IMR-90 (cell line): ENCODE data around the gene FAM193A. TPM values are rescaled to one million over a fixed set of nuclear protein-coding genes. Genes with fewer than 3 reads are reported as not detected.

ENCODE experiments used
- ATAC-seq: fragments of 200-7000 bp; cut with Tn5 transposase; 2 replicates; pipeline ENCODE4 v1.9.1; 2020; ENCODE audit warnings: low read depth, mild to moderate bottlenecking, moderate library complexity
- BruUV-seq: library from RNA; stranded (reverse); fragments of 400-500 nt; replicated peaks from 2 replicates; lab custom pipeline; 2021; lab: Mats Ljungman, UMichigan
- CTCF ChIA-PET: fragments of 300-600 bp; formaldehyde crosslinking; extraction: SDS; loops from one replicate; lab custom pipeline; 2021; ENCODE audit warnings: antibody characterized with exemption; lab: Yijun Ruan, JAX
- POLR2A ChIA-PET: fragments of 300-600 bp; sonication (Branson Sonifier 250); formaldehyde crosslinking; loops from one replicate; lab custom pipeline; 2022; ENCODE audit warnings: antibody characterized with exemption; ENCODE audit not compliant: unreplicated experiment; lab: Charles Lee
- DNase-seq: peaks from one replicate; pipeline ENCODE4 v3.0.0; 2013
- H2AFZ ChIP-seq: replicated peaks from 2 replicates; pipeline ENCODE3; 2013; ENCODE audit warnings: low read length, mild to moderate bottlenecking; ENCODE audit not compliant: poor library complexity
- H2AK5ac ChIP-seq: 2 replicates; pipeline ENCODE4 v1.6.1; 2013; ENCODE audit warnings: low read depth, low read length, inconsistent platforms
- H2AK9ac ChIP-seq: replicated peaks from 2 replicates; pipeline ENCODE3; 2013; ENCODE audit warnings: mild to moderate bottlenecking, low read depth, low read length, moderate library complexity; ENCODE audit not compliant: poor library complexity
- H2BK120ac ChIP-seq: 2 replicates; pipeline ENCODE4 v1.6.1; 2013; ENCODE audit warnings: low read depth, low read length, inconsistent platforms
- H2BK15ac ChIP-seq: 3 replicates; pipeline ENCODE4 v1.6.1; 2013; ENCODE audit warnings: low read depth, low read length, inconsistent platforms
- H2BK20ac ChIP-seq: 2 replicates; pipeline ENCODE4 v1.6.1; 2013; ENCODE audit warnings: low read depth, mild to moderate bottlenecking, inconsistent platforms, low read length, moderate library complexity
- H2BK5ac ChIP-seq: 2 replicates; pipeline ENCODE4 v1.6.1; 2013; ENCODE audit warnings: mild to moderate bottlenecking, low read depth, low read length, inconsistent platforms; ENCODE audit not compliant: poor library complexity, severe bottlenecking
- H3K14ac ChIP-seq: replicated peaks from 2 replicates; pipeline ENCODE4 v1.6.1; 2013; ENCODE audit warnings: low read depth, low read length, inconsistent platforms
- H3K18ac ChIP-seq: 2 replicates; pipeline ENCODE4 v1.6.1; 2013; ENCODE audit warnings: low read depth, low read length, control low read depth
- H3K23ac ChIP-seq: 2 replicates; pipeline ENCODE4 v1.6.1; 2013; ENCODE audit warnings: low read depth, low read length, inconsistent platforms
- H3K27ac ChIP-seq: 2 replicates; pipeline ENCODE4 v1.5.1; 2013; ENCODE audit warnings: mild to moderate bottlenecking, control low read depth, low read length; ENCODE audit not compliant: insufficient read depth
- H3K27me3 ChIP-seq: 2 replicates; pipeline ENCODE4 v1.6.1; 2013; ENCODE audit warnings: low read length; ENCODE audit not compliant: control insufficient read depth, insufficient read depth
- H3K36me3 ChIP-seq: 2 replicates; pipeline ENCODE4 v1.6.1; 2013; ENCODE audit warnings: low read length, mixed read lengths; ENCODE audit not compliant: control insufficient read depth, insufficient read depth
- H3K4ac ChIP-seq: 2 replicates; pipeline ENCODE4 v1.6.1; 2013; ENCODE audit warnings: low read depth, low read length, inconsistent platforms
- H3K4me1 ChIP-seq: 2 replicates; pipeline ENCODE4 v1.6.1; 2013; ENCODE audit warnings: low read length, mixed read lengths; ENCODE audit not compliant: control insufficient read depth, insufficient read depth
- H3K4me2 ChIP-seq: 2 replicates; pipeline ENCODE4 v1.6.1; 2013; ENCODE audit warnings: low read depth, mild to moderate bottlenecking, control low read depth, low read length, moderate library complexity
- H3K4me3 ChIP-seq: 2 replicates; pipeline ENCODE4 v1.5.1; 2013; ENCODE audit warnings: low read depth, mild to moderate bottlenecking, control low read depth, low read length, moderate library complexity; ENCODE audit not compliant: insufficient read depth
- H3K56ac ChIP-seq: 2 replicates; pipeline ENCODE4 v1.6.1; 2013; ENCODE audit warnings: low read length, inconsistent platforms; ENCODE audit not compliant: insufficient read depth; ENCODE audit errors: extremely low read depth
- H3K79me1 ChIP-seq, 2 experiments: 2 replicates each; pipeline ENCODE4 v1.6.1; 2013; ENCODE audit warnings: low read length in 2 of 2, inconsistent platforms in 1 of 2, low read depth in 1 of 2
- H3K9ac ChIP-seq: 2 replicates; pipeline ENCODE4 v1.6.1; 2013; ENCODE audit warnings: low read depth, low read length, control low read depth
- H3K9me1 ChIP-seq: 2 replicates; pipeline ENCODE4 v1.6.1; 2013; ENCODE audit warnings: low read length, inconsistent platforms; ENCODE audit not compliant: insufficient read depth
- H3K9me3 ChIP-seq: 2 replicates; pipeline ENCODE4 v1.6.1; 2013; ENCODE audit warnings: low read length; ENCODE audit not compliant: control insufficient read depth, insufficient read depth
- H4K20me1 ChIP-seq: 2 replicates; pipeline ENCODE4 v1.6.1; 2013; ENCODE audit warnings: low read length, inconsistent platforms; ENCODE audit not compliant: insufficient read depth
- H4K5ac ChIP-seq: 2 replicates; pipeline ENCODE4 v1.6.1; 2013; ENCODE audit warnings: mild to moderate bottlenecking, low read depth, low read length, control low read depth
- H4K8ac ChIP-seq, 2 experiments: 2 replicates each; pipeline ENCODE4 v1.6.1; 2013; ENCODE audit warnings: low read depth in 2 of 2, low read length in 2 of 2, control low read depth in 1 of 2, inconsistent platforms in 1 of 2
- H4K91ac ChIP-seq: 2 replicates; pipeline ENCODE4 v1.6.1; 2013; ENCODE audit warnings: low read depth, low read length, inconsistent platforms; ENCODE audit not compliant: insufficient read depth
- BHLHE40 ChIP-seq: fragments of 150-350 bp; IDR thresholded peaks from 2 replicates; pipeline ENCODE4 v1.6.1; 2016; ENCODE audit warnings: mild to moderate bottlenecking, low read depth, low read length
- CHD1 ChIP-seq: IDR thresholded peaks from 2 replicates; pipeline ENCODE4 v1.6.1; 2012; ENCODE audit warnings: low read depth, low read length, improper control_type of control experiment
- CTCF ChIP-seq: conservative IDR thresholded peaks from 2 replicates; pipeline ENCODE4 v1.5.1; 2012; ENCODE audit warnings: mild to moderate bottlenecking, low read depth, low read length, improper control_type of control experiment
- ELK1 ChIP-seq: fragments of 150-350 bp; IDR thresholded peaks from 2 replicates; pipeline ENCODE4 v1.6.1; 2016; ENCODE audit warnings: low read depth, mild to moderate bottlenecking, low read length, moderate library complexity, borderline replicate concordance
- FOS ChIP-seq: fragments of 150-350 bp; IDR thresholded peaks from 2 replicates; pipeline ENCODE4 v1.6.1; 2016; ENCODE audit warnings: low read depth, low read length
- MAFK ChIP-seq: IDR thresholded peaks from 2 replicates; pipeline ENCODE4 v1.6.1; 2012; ENCODE audit warnings: low read depth, low read length, improper control_type of control experiment
- NFE2L2 ChIP-seq: fragments of 150-350 bp; IDR thresholded peaks from 2 replicates; pipeline ENCODE4 v1.6.1; 2016; ENCODE audit warnings: low read depth, mild to moderate bottlenecking, low read length
- POLR2A ChIP-seq: IDR thresholded peaks from 2 replicates; pipeline ENCODE4 v1.6.1; 2012; ENCODE audit warnings: mild to moderate bottlenecking, low read depth, low read length
- RAD21 ChIP-seq: IDR thresholded peaks from 2 replicates; pipeline ENCODE4 v1.6.1; 2012; ENCODE audit warnings: low read length, improper control_type of control experiment
- RFX5 ChIP-seq: IDR thresholded peaks from 2 replicates; pipeline ENCODE4 v1.8.0; 2012; ENCODE audit warnings: low read depth, mild to moderate bottlenecking, low read length, moderate library complexity
- SMC3 ChIP-seq: fragments of 150-350 bp; IDR thresholded peaks from 2 replicates; pipeline ENCODE4 v1.6.1; 2016; ENCODE audit warnings: low read depth, mild to moderate bottlenecking, antibody characterized with exemption, low read length, moderate library complexity
- USF2 ChIP-seq: fragments of 150-350 bp; IDR thresholded peaks from 2 replicates; pipeline ENCODE4 v1.6.1; 2017; ENCODE audit warnings: mild to moderate bottlenecking, antibody characterized with exemption, low read length, low read depth
- WGBS, 2 experiments: methylation state at CpG; one replicate each; pipeline versions ENCODE4 v1.1.5 to v1.1.7; 2013; ENCODE audit warnings: missing lambda C conversion rate in 2 of 2; ENCODE audit not compliant: insufficient read length in 1 of 2; ENCODE audit errors: extremely low coverage in 2 of 2; 5-methylcytosine and 5-hydroxymethylcytosine counted together
- dilution Hi-C: fragments of 300-500 bp; cut with HindIII; formaldehyde crosslinking; loops from one replicate; pipeline ENCODE4 v1.14.3; 2018; ENCODE audit warnings: low sequenced_read_pairs; ENCODE audit not compliant: unreplicated experiment
- in situ Hi-C: fragments of 300-500 bp; cut with MboI; formaldehyde crosslinking; loops from 3 replicates; pipeline ENCODE4 v1.14.3; 2019; ENCODE audit warnings: low sequenced_read_pairs, inconsistent platforms, mixed read lengths
- intact Hi-C: fragments of 100-400 bp; cut with micrococcal nuclease; formaldehyde crosslinking; loops from 2 replicates; pipeline ENCODE4 v1.10.0; 2022
- polyA plus RNA-seq, 3 experiments: library from polyadenylated mRNA; depleted of rRNA; stranded (reverse); fragments of >200 nt; gene quantifications; 2 replicates each; pipeline ENCODE4 v1.2.3, GENCODE V29; 2012; ENCODE audit warnings: low replicate concordance in 1 of 3
- total RNA-seq: library from RNA; depleted of rRNA; stranded (reverse); fragments of >200 nt; gene quantifications from 2 replicates; pipeline ENCODE4 v1.2.3, GENCODE V29; 2012

The FAM193A gene
- total and polyA plus RNA-seq, 2 of the 4 experiments (the other 2 are of a cell fraction), result 6.8 to 11.0 TPM

- no peak overlapping the region for H2BK20ac ChIP-seq
- intact Hi-C loops (no loop called here), in situ Hi-C loops (no loop called here), dilution Hi-C loops (no loop called here)
- H3K14ac ChIP-seq, result no peak overlapping the region
- H3K9ac ChIP-seq, result no peak overlapping the region
- no peak overlapping the region for H2AFZ ChIP-seq
- H3K36me3 ChIP-seq, result no peaks in the 10 kb centered on the region
- no peak overlapping the region for H2AK5ac ChIP-seq
- BruUV-seq, result no TSS peak
- no peak overlapping the region for H2AK9ac ChIP-seq
- no peak overlapping the region for H4K8ac ChIP-seq
- no peak overlapping the region for H3K4me2 ChIP-seq
- H4K5ac ChIP-seq, result no peak overlapping the region
- DNase-seq (no peak), ATAC-seq (no peak)
- H4K91ac ChIP-seq, result no peak overlapping the region
- no peak overlapping the region for H3K4me3 ChIP-seq
- H3K4ac ChIP-seq, result no peak overlapping the region
- H4K20me1 ChIP-seq, result peaks cover 84% of the 10 kb centered on the region
- H2BK5ac ChIP-seq, result no peak overlapping the region
- H3K27ac ChIP-seq, result no peak overlapping the region
- H3K18ac ChIP-seq, result no peak overlapping the region
- H3K56ac ChIP-seq, result no peak overlapping the region
- TF ChIP-seq RFX5, result no peak
- TF ChIP-seq POLR2A, result no peak
- TF ChIP-seq USF2, result no peak
- no peak for TF ChIP-seq ELK1
- no peak for TF ChIP-seq CTCF
- TF ChIP-seq MAFK, result no peak
- TF ChIP-seq CHD1, result no peak
- no peak for TF ChIP-seq RAD21
- no peak for TF ChIP-seq FOS
- TF ChIP-seq BHLHE40, result no peak
- TF ChIP-seq NFE2L2, result no peak
- no peak for TF ChIP-seq SMC3
- POLR2A ChIA-PET, result no interaction called here
- peaks cover 3% of the 10 kb centered on the region; the same call in 1 of the 2 replicates for H3K4me1 ChIP-seq
- H2BK15ac ChIP-seq, result no peak overlapping the region
- no peak overlapping the region for H3K23ac ChIP-seq
- no peaks in the 10 kb centered on the region for H3K9me3 ChIP-seq
- WGBS, 2 experiments, result no CpG with 5 or more reads among the region's 11 CpGs
- peaks cover 39% of the 10 kb centered on the region for H3K9me1 ChIP-seq
- CTCF ChIA-PET, result no interaction called here
- no peaks in the 10 kb centered on the region for H3K27me3 ChIP-seq
- no peak overlapping the region for H2BK120ac ChIP-seq
- H3K79me1 ChIP-seq, result peaks cover 26 to 84% of the 10 kb centered on the region in 2 experiments
These were observed 34.2 kb downstream of the FAM193A start for GRCh38 chr4:2570551-2571222.
